ENCODE data around the gene MCL1. TPM values are rescaled to one million over a fixed set of nuclear protein-coding genes. Genes with fewer than 3 reads are reported as not detected.

The MCL1 gene
- total RNA-seq (2014; rRNA removed; shearing (Covaris generic)) (237 and 244 TPM in 2 replicates), polyA plus RNA-seq (2016; fragmentation: Nextera tagmentation; extraction: Ambion mirVana) (46.7 and 55.3 TPM in 2 replicates)
- long read RNA-seq, transcript MCL1-202 (3 exons, 3,932 nt), result major isoform, 15 of 19 reads
- long read RNA-seq, partial matches to known transcripts, result 0 of 19 reads
- long read RNA-seq, other reads (novel, unspliced or antisense), result 4 of 19 reads

DNA sequence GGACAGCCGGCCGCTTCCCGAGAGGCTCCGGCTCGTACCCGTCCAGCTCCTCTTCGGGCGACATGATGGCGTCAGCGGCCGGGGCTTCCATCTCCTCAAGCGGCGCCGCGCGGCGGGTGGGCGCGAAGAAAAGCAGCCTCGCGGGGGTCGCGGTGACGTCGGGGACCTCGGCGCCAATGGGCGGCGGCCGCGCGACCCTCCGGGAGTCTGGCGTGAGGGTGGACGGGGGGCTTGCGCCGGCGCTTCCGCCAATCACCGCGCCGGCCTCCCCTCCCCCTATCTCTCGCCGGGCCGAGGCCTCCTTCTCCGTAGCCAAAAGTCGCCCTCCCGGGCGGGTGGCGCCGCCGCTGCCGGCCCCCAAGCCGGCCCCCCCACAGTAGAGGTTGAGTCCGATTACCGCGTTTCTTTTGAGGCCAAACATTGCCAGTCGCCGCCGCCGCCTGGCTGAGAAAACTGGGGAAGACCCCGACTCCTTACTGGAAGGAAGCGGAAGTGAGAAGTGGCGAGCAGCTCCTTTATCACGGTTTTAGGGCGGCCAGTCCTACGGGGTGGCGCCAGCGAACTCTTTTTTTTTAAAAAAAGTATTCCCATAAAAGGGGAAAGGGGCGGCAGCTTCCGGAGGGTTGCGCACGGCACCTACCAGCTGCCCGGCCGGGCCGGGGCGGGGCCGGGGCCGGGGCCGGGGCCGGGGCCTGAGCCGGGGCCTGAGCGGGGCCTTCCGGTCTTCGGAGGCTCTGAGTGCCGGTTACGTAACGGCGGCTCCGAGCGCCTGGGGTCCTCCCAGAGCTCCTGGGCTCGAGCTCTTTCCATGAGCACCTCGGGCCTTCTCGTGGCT, at the start of gene MCL1:
Gene MCL1, minus strand, starts transcription at position 501 of the 835 bp plus-strand sequence. Its CDS starts 80 bp downstream, at position 421.
- DNase-seq (ENCODE audit: low spot score) (peak; percentile 97), ATAC-seq (peak; percentile 87)
- H3K27ac ChIP-seq (ENCODE audit: low read depth), result peak within 1 kb of the TSS; percentile 100
- H3K9me2 ChIP-seq (ENCODE audit: insufficient read depth), result no peaks in the 10 kb centered on the region
- H3K4me2 ChIP-seq, result peak within 1 kb of the TSS; percentile 92
- H3K27me3 Mint-ChIP-seq (ENCODE audit: insufficient read depth, low read depth, poor library complexity), result peaks cover 37% of the 10 kb centered on the region
- peaks cover 48% of the 10 kb centered on the region for H3F3A ChIP-seq (replicated peaks; ENCODE audit: low read depth)
- peaks cover 42% of the 10 kb centered on the region for H4K20me1 ChIP-seq (replicated peaks; ENCODE audit: insufficient read depth)
- H3K27me3 ChIP-seq (ENCODE audit: insufficient read depth), result no peaks in the 10 kb centered on the region
- peaks cover 35% of the 10 kb centered on the region for H3K4me1 ChIP-seq (ENCODE audit: insufficient read depth)
- peaks cover 50% of the 10 kb centered on the region for H3K36me3 Mint-ChIP-seq (ENCODE audit: low read depth)
- H3K9me3 Mint-ChIP-seq, result peaks cover 8% of the 10 kb centered on the region; the same call in 1 of the 3 replicates
- TF ChIP-seq EZH2phosphoT487 (IDR thresholded peaks at IDR 0.05; ENCODE audit: unreplicated experiment) (no peak), ETS1 (IDR thresholded peaks at IDR 0.05) (0 out of 2 replicates have a peak, but pooled peaks have one; percentile 11), STAT1 (IDR thresholded peaks at IDR 0.05; ENCODE audit: unreplicated experiment) (no peak), ZNF114 (CRISPR knock-in tag; IDR thresholded peaks at IDR 0.05) (no peak), NANOG (IDR thresholded peaks at IDR 0.05; ENCODE audit: borderline replicate concordance) (no peak), CREB1 (CRISPR knock-in tag; IDR thresholded peaks at IDR 0.05; ENCODE audit: low read depth) (peak; percentile 85), EZH2 (IDR thresholded peaks at IDR 0.05; ENCODE audit: low read depth, unreplicated experiment) (no peak), POLR2AphosphoS5 (IDR thresholded peaks at IDR 0.05; ENCODE audit: low read depth) (peak; percentile 96), ZNF331 (CRISPR knock-in tag; IDR thresholded peaks at IDR 0.05; ENCODE audit: low read depth) (no peak), CTCF (conservative IDR thresholded peaks at IDR 0.05; ENCODE audit: low read depth in 2 of 2) (0 out of 4 replicates have a peak, but pooled peaks of 1 of the 2 experiments have one; percentile 6), JUNB (IDR thresholded peaks at IDR 0.05; ENCODE audit: unreplicated experiment) (no peak)
- TF ChIP-seq, protein P1, sequence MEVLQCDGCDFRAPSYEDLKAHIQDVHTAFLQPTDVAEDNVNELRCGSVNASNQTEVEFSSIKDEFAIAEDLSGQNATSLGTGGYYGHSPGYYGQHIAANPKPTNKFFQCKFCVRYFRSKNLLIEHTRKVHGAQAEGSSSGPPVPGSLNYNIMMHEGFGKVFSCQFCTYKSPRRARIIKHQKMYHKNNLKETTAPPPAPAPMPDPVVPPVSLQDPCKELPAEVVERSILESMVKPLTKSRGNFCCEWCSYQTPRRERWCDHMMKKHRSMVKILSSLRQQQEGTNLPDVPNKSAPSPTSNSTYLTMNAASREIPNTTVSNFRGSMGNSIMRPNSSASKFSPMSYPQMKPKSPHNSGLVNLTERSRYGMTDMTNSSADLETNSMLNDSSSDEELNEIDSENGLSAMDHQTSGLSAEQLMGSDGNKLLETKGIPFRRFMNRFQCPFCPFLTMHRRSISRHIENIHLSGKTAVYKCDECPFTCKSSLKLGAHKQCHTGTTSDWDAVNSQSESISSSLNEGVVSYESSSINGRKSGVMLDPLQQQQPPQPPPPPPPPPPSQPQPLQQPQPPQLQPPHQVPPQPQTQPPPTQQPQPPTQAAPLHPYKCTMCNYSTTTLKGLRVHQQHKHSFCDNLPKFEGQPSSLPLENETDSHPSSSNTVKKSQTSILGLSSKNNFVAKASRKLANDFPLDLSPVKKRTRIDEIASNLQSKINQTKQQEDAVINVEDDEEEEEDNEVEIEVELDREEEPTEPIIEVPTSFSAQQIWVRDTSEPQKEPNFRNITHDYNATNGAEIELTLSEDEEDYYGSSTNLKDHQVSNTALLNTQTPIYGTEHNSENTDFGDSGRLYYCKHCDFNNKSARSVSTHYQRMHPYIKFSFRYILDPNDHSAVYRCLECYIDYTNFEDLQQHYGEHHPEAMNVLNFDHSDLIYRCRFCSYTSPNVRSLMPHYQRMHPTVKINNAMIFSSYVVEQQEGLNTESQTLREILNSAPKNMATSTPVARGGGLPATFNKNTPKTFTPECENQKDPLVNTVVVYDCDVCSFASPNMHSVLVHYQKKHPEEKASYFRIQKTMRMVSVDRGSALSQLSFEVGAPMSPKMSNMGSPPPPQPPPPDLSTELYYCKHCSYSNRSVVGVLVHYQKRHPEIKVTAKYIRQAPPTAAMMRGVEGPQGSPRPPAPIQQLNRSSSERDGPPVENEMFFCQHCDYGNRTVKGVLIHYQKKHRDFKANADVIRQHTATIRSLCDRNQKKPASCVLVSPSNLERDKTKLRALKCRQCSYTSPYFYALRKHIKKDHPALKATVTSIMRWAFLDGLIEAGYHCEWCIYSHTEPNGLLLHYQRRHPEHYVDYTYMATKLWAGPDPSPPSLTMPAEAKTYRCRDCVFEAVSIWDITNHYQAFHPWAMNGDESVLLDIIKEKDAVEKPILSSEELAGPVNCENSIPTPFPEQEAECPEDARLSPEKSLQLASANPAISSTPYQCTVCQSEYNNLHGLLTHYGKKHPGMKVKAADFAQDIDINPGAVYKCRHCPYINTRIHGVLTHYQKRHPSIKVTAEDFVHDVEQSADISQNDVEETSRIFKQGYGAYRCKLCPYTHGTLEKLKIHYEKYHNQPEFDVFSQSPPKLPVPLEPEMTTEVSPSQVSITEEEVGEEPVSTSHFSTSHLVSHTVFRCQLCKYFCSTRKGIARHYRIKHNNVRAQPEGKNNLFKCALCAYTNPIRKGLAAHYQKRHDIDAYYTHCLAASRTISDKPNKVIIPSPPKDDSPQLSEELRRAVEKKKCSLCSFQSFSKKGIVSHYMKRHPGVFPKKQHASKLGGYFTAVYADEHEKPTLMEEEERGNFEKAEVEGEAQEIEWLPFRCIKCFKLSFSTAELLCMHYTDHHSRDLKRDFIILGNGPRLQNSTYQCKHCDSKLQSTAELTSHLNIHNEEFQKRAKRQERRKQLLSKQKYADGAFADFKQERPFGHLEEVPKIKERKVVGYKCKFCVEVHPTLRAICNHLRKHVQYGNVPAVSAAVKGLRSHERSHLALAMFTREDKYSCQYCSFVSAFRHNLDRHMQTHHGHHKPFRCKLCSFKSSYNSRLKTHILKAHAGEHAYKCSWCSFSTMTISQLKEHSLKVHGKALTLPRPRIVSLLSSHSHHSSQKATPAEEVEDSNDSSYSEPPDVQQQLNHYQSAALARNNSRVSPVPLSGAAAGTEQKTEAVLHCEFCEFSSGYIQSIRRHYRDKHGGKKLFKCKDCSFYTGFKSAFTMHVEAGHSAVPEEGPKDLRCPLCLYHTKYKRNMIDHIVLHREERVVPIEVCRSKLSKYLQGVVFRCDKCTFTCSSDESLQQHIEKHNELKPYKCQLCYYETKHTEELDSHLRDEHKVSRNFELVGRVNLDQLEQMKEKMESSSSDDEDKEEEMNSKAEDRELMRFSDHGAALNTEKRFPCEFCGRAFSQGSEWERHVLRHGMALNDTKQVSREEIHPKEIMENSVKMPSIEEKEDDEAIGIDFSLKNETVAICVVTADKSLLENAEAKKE (CRISPR knock-in tag; IDR thresholded peaks at IDR 0.05), result no peak
- TF ChIP-seq, protein P2, sequence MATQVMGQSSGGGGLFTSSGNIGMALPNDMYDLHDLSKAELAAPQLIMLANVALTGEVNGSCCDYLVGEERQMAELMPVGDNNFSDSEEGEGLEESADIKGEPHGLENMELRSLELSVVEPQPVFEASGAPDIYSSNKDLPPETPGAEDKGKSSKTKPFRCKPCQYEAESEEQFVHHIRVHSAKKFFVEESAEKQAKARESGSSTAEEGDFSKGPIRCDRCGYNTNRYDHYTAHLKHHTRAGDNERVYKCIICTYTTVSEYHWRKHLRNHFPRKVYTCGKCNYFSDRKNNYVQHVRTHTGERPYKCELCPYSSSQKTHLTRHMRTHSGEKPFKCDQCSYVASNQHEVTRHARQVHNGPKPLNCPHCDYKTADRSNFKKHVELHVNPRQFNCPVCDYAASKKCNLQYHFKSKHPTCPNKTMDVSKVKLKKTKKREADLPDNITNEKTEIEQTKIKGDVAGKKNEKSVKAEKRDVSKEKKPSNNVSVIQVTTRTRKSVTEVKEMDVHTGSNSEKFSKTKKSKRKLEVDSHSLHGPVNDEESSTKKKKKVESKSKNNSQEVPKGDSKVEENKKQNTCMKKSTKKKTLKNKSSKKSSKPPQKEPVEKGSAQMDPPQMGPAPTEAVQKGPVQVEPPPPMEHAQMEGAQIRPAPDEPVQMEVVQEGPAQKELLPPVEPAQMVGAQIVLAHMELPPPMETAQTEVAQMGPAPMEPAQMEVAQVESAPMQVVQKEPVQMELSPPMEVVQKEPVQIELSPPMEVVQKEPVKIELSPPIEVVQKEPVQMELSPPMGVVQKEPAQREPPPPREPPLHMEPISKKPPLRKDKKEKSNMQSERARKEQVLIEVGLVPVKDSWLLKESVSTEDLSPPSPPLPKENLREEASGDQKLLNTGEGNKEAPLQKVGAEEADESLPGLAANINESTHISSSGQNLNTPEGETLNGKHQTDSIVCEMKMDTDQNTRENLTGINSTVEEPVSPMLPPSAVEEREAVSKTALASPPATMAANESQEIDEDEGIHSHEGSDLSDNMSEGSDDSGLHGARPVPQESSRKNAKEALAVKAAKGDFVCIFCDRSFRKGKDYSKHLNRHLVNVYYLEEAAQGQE (IDR thresholded peaks at IDR 0.05; ENCODE audit: unreplicated experiment), result no peak
- H3K4me3 ChIP-seq, result peak within 1 kb of the TSS; percentile 96
- no peak within 1 kb of the TSS for H2AFZ ChIP-seq
- peaks cover 60% of the 10 kb centered on the region for H3K79me2 ChIP-seq (replicated peaks; ENCODE audit: insufficient read depth)
- peak within 1 kb of the TSS; percentile 100 for H3K27ac Mint-ChIP-seq
- peaks cover 43% of the 10 kb centered on the region for H3K36me3 ChIP-seq (ENCODE audit: insufficient read depth)
- H3K4me3 Mint-ChIP-seq, result peak within 1 kb of the TSS; percentile 99
- H3K4me1 Mint-ChIP-seq, result peaks cover 32% of the 10 kb centered on the region

Data from GM23338 (cell line).